Left cardiac atrium (tissue), 4 donors: ENCODE results near the gene ATF6. TPM values are rescaled to one million over a fixed set of nuclear protein-coding genes. Genes with fewer than 3 reads are reported as not detected.
A peak's percentile ranks its signal among the peaks of the same experiment; 100 is the strongest.

Experiments used
- ATAC-seq, 2 donors: fragments of 200-7000 bp; cut with Tn5 transposase; one replicate each; pipeline ENCODE4 v1.9.1; 2020; ENCODE audit warnings: mild to moderate bottlenecking in 2 of 2, moderate library complexity in 2 of 2
- DNase-seq: peaks from one replicate; pipeline ENCODE4 v3.0.0-alpha.2; 2020
- intact Hi-C, 2 donors: fragments of 100-400 bp; cut with DNase I; formaldehyde crosslinking; loops; one replicate each; pipeline versions ENCODE4 v1.14.1 to v1.15.1; 2022 to 2023
- total RNA-seq, 2 donors: library from RNA; stranded (reverse); fragmentation: NEBNext Ultra II Directional; extraction: Animal tissue kit (Norgen Biotek cat#: 25700); gene quantifications; one replicate each; pipeline ENCODE4 v1.2.1, GENCODE V29; 2021
- donor health status: DM: no; HTN: yes; CAD: no.
- donor health status: DM: no; HTN: yes; CAD: no; lungs with severe emphysema.
- donor health status: DM: yes; HTN: yes; CAD: no.
- donor health status: Dilated cardiomyopathy.

The ATF6 gene
- total RNA-seq, 2 donors from 2014 or later: 14.4 to 20.3 TPM

DNA sequence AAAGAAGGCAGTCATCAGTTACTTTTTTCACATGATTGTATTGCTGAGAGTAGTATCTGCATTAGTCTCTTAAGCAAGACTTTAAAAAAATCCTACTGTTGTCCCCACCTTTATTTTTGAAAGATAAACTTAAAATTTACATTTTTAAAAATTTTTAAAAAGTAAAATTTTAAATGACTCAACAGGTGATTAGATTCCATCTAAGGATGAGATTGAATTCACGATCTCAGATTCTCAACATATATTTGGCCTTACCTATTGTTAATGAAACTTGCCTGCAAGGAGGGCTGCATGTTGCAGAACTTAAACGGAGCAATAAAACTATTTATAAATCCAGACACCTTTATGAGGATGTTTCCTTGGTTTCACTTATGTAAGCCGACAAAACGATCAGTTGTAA is 182.3 kb downstream of the ATF6 start:
- DNase-seq: no peak
- no peak for ATAC-seq
- intact Hi-C loops: no loop called here

DNA sequence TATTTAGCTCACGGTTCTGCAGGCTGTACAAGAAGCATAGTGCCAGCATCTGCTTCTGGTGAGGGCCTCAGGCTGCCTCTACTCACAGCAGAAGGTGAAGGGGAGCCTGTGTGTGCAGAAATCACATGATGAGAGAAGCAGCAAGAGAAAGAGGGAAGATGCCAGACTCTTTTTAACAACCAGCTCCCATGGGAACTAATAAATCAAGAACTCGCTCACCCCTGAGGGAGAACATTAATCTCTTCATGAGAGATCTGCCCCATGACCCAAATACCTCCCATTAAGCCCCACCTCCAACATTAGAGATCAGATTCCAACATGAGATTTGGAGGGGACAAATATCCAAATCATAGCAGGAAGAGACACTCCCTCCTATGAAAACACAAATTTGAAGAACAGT is 183.4 kb downstream of the ATF6 start:
- ATAC-seq: no peak
- intact Hi-C loops: no loop called here

DNA sequence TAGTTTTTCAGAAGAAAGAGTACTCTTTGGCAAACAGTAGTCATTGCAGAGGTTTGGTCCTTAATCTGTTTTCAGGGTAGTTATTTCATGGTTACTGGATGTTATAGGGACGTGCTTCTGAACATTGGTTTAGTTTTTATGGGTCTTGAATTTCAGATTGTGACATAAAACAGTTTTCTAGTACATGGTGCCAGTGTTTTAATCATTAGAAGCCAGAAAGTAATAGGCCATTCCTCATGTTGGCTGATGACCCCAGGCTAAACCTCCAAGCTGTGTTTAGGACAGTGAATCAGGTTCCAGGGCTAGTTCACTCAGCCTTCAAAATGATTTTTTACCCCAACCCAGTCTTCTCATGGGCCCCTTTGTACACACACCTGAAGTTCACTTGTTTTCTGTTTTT is 184.3 kb downstream of the ATF6 start:
- ATAC-seq: no peak

More for the DNA sequence above, 183.4 kb downstream of the ATF6 start:
- no peak for DNase-seq

DNA sequence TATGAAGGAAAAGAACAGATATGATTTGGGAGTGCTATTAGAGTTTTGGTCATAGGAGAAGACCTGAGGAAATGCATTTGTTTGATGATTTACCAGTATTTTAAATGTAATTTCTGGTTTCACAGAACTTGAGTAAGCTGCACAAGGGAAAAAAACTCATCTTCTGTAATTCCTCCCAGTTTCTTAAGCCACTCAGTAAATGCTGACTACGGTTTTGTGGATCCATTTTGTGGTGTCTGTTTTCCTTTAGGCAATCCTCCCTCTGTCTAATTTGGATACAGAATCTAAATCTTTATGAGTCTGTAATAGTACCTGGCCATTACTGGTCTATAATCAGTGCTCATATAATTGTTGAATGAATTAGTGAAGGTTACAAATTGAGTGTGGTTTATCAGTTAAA is 185.5 kb downstream of the ATF6 start:
- no peak for ATAC-seq
- no peak for DNase-seq
- intact Hi-C loops: no loop called here

More for the DNA sequence above, 184.3 kb downstream of the ATF6 start:
- no peak for DNase-seq
- intact Hi-C loops: no loop called here

DNA sequence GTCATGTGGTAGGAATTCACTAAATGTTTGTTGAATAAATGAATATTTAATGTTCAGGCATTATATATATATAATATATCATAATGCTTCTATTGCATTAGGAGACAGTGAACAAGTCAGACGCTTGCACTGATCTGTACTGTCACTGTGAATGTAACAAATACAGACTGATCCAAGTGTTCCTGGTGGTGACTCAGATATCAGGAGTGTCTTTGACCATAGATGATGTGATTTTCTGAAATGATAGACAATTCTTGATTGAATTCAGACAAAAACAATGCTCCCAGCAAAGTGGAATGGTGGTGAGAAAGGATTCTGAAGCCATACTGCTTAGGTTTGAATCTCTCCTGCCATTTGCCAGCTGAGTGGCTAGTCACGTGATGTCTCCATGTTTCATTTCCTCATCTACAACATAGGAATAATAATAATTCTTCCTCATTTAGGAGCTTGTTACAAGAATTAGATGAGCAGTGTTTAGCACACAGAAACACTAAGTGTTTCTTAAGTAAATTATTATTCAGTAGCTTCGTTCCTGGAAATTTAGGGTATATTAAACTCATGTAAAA is 186.6 kb downstream of the ATF6 start:
- ATAC-seq: peak in 1 of 2 donors; percentile 11
- no peak for DNase-seq
- intact Hi-C loops: no loop called here

DNA sequence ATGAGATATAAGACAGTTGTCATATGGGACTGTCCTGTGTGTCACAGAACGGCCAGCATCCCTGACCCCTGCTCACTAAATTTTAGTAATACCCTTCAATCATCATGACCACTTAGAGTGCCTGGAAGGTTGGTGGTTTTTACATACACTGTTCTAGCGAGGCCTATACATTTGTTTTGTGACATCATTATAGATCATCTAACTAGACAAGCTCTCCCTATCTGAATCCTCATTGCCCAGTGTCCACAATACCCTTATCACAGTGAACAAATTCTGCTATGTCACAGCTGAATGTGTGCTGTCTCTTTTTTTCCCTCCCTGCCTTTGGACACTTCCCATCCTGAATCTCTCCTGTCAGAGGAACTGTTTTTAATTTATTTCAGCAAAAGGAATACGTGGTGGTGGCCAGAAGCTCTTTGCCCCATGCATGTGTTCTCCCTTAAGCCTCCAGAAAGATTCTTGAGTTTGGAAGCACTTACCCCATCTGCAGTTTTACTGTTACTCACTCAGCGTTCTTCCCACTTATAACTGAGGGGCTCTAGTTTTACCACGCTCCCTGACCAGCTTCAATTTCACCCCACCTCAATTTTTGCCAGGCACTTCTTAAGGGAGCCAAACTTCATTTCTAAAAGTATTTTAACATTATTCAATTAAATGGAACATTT is 187.3 kb downstream of the ATF6 start:
- DNase-seq: no peak
- ATAC-seq: no peak
- intact Hi-C loops: no loop called here

DNA sequence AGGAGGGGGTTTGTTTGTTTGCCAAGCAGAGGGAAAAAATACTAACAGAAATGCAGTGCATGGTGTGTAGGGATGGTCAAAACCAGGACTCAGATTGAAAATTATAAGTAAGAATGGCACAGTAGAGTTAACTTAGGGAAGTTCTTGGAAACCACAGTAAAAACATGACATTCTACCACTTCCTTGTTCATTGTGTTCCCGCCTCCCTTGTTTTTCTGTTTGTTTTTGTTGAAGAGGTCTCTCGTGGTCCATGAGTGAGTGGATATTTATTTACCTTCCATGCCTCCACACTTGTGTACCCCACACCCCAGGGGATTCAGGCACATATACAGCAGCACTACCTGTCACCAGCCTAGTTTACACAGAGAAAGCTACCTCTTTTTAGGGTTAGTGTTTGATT is 187.9 kb downstream of the ATF6 start:
- intact Hi-C loops: no loop called here

DNA sequence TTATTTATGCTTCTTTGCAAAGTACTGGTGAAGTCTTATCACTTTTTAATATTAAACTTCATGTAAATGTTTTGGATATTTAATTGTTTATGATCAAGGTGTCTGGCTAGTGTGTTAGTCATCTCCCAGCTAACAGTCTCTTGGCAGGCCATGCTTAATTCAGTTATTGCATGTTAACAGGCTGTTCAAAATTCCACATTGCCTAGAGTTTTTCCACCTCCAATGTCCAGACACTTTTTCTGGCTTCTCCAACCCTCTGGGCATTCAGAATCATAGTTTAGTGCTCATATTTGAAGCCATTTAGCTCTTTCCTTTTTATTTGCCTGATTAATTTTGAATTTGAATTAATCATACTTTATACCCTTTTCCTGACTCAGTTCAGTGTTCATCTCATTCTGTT is 188.3 kb downstream of the ATF6 start:
- ATAC-seq: no peak
- intact Hi-C loops: no loop called here

More for the DNA sequence above, 187.9 kb downstream of the ATF6 start:
- ATAC-seq (no peak), DNase-seq (no peak)

DNA sequence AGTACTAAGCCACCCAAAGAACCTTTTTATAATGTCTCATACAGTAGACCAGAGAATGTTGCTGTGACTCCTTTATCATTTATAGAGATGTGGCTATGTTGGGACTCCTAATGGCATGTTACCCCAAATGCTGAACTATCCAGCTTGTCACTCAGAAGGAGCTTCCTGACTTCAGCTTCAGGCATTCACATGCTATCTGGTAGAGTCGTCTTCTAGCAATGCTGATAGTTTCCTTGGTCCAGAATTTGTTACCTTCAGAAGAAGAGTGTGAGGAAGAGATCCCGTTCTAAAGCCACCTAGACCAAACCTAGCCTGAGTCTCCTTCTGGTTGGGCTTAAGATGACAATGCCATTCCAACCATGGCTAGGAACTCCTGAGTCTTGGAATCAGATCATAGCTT is 189.5 kb downstream of the ATF6 start:
- ATAC-seq (no peak), DNase-seq (no peak)
- intact Hi-C loops: no loop called here

More for the DNA sequence above, 188.3 kb downstream of the ATF6 start:
- DNase-seq: no peak

DNA sequence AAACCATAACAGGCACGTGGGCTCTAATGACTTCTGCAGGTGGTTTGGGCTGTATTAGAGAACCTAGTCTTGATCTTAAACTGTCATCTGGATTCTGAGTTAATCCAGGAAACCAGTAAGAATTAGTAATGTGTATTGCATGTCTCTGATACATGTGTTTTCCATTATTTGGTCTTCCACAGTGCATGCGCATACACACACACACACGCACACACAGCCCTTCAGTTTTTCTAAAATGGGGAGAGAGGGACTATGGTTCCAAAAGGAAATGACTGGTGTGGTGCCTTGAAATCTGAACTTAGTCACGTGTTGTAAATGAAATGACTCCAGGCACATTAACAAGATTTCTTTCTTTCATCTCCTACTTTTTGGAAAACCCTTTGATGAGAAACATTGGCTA is 190.0 kb downstream of the ATF6 start:
- DNase-seq (no peak), ATAC-seq (no peak)
- intact Hi-C loops: no loop called here

DNA sequence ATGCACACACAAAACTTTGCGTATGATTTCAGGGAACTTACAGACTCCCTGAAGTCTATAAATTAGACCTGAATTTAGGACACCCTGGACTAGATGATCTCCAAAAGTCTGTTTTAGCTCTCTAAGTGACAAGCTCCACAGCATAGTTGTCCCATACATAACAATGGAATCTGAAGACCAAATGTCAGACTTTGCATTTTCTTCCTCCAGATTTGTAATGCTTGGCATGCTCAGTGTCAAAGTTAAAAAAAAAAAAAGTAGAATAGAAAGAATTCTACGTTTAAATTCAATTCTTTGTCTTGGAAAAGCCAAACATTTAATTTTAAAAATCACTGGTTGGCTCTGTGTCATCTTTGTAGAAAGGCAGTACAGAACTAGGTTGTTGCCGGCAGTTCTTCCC is 190.8 kb downstream of the ATF6 start:
- intact Hi-C loops: no loop called here
- no peak for DNase-seq
- no peak for ATAC-seq

DNA sequence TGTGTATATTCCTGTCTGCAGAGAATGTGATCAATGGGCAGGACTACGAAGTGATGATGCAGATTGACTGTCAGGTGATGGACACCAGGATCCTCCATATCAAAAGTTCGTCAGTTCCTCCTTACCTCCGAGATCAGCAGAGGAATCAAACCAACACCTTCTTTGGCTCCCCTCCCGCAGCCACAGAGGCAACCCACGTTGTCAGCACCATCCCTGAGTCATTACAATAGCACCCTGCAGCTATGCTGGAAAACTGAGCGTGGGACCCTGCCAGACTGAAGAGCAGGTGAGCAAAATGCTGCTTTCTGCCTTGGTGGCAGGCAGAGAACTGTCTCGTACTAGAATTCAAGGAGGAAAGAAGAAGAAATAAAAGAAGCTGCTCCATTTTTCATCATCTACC is 192.3 kb downstream of the ATF6 start:
- intact Hi-C loops: no loop called here
- ATAC-seq (peak in 1 of 2 donors; percentile 51), DNase-seq (no peak)

DNA sequence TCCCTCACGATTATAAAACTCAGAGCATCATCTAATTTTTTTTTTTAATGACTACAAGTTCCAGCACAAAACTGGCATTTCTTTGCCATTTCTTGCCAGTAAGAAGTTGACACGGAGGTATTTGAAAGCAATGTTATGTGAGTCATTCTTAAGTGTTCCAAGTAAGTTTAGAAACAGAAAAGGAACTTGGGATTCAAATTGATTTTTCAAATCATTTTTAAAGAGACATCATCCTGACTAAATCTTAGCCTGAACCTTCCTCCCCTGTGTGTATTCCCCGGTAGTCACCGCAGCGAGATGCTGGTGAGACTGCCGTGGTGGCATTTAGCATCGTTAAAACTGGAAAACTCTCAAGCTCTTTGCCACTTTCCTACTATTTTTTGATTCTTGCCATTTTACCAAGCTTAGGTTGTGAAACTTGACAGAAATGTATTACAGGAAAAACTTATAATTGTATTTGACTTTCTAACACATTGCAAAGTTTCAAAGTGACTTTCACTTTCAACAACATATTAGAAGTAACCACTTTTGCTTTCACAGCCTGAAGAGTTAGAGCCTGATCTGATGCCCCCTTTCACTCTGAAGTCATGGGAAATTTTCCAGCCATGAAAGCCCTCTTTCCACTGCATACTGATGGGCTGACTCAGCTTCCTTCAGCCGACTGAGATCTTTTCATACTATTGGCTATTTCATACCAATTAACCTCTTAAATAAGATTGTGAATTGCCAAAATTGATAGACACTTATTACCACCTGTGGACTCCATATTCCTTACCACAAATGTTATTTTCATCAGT is 196.2 kb downstream of the ATF6 start:
- ATAC-seq (peak; percentile 47 to 83), DNase-seq (no peak)
- intact Hi-C loops: no loop called here

DNA sequence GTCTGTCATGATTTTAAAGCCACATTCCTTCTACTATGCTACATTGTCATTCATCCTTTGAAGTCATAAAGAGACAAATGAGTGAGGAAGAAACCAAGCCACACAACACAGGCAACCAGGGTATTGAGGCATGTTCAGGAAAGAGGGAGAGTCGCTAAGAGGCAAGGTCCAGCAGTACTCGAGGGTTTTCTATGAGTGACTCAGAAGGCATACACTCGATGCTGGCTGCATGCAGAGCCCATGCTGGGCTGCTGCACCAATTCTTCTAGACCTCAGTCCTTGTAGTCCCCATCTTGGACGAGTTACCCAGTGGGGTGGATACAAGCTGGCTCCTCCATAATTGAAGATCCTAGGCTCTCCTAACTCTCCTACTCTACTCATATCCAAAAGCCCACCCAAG is 199.9 kb downstream of the ATF6 start:
- intact Hi-C loops: no loop called here
- ATAC-seq: no peak

DNA sequence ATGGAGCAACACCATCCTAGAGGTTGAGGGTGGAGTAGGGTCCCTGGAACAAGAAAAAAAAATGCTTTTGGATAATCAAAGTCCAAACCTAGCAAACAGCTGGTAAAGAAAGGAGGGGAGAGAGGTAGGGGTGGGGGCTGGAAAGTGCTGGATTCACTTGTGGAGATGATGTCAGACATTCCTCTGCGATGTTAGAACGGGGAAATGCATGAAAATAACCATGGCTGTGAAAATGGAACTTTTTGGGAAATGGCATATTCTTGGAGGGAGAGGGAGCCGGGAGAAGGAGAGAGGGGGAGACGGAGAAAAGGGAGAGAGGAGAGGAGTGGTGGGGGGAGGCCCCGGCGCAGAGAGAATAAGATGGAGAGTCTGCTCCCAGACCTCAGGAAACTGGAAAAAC is 203.9 kb downstream of the ATF6 start:
- no peak for ATAC-seq
- intact Hi-C loops: no loop called here
- no peak for DNase-seq

More for the DNA sequence above, 199.9 kb downstream of the ATF6 start:
- no peak for DNase-seq

DNA sequence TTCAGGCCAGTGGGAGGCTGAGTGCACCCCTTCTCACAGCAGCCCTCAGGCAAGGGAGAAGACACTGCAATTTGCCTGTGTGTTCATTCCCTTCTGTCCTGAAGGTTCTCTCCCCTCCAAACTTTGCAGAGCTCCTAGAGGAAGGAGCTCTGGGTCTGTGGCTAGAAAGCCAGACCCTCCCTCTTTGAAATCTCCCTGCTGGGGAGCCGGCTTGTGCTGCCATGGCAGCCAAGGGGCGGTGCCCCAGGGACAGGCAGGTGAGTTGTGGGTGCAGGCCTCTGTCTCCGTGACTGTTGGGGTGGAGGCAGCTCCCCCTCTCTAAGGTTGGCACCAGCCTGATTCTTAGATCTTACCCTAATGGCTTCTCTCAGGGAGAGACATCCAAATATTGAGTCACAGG is 204.5 kb downstream of the ATF6 start:
- intact Hi-C loops: no loop called here
- DNase-seq: no peak
- no peak for ATAC-seq

DNA sequence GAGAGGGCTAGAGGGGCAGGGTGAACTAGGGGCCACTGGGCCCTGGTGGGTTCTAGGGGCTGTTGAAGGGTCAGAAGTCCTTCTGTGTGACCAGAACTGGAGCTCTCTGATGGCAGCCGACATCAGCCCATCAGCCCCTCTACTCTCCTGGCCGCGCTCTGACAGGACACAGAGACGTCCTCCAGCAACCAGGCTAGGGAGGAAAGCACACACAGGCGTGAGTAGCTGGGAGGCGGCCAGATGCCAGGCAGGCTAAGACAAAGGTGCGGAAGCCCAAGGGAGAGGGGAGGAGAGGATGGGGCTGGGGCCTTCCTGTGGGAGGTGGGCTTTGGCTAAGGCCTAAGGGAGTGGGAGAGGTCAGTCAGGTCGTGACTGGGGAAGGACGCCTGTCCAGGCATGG is 206.7 kb downstream of the ATF6 start:
- ATAC-seq: no peak
- no peak for DNase-seq
- intact Hi-C loops: no loop called here

DNA sequence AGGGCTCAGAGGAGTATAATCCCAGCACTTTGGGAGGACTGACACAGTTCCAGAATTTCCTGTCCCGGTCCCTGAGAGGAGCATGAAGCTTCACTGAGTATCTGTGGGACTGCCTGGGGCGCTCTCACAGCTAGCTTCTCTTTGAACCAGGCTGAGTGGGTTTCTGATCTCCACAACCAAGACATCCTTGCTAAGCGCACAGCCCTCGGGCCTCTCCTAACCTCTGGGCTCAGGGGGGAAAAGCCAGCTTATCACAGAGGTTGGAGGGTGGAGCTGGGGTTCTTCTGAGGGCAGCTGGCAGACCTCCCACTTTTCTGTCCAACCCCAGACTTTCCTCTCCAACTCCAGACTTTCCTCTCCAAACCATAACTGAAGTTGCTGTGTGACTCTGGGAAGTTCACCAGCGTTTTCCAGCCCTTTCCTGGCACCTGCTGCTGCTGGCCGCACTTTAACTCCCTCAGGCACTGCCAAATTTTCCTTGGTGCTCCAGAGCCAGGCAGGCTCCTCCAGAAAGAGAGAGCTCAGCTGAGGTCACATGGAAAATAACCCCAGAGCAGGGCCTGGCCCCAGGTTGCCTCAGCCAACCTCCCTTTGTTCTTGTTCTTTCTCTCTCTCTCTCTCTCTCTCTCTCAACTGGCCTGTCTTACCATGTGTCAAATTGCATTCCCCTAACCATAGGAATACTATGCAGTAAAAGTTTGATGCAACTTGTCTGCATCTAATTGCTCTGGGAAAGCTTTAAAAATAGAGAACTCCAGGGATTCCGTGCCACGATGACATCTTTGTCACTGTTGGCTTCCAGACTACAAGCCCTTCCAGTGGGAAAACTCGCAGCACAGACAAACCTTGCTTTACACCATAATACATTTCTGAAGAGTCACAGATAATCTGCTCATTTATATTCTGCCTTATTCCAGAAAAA is 208.1 kb downstream of the ATF6 start:
- ATAC-seq (peak; percentile 61 to 86), DNase-seq (peak; percentile 51)
- intact Hi-C loops: no loop called here

DNA sequence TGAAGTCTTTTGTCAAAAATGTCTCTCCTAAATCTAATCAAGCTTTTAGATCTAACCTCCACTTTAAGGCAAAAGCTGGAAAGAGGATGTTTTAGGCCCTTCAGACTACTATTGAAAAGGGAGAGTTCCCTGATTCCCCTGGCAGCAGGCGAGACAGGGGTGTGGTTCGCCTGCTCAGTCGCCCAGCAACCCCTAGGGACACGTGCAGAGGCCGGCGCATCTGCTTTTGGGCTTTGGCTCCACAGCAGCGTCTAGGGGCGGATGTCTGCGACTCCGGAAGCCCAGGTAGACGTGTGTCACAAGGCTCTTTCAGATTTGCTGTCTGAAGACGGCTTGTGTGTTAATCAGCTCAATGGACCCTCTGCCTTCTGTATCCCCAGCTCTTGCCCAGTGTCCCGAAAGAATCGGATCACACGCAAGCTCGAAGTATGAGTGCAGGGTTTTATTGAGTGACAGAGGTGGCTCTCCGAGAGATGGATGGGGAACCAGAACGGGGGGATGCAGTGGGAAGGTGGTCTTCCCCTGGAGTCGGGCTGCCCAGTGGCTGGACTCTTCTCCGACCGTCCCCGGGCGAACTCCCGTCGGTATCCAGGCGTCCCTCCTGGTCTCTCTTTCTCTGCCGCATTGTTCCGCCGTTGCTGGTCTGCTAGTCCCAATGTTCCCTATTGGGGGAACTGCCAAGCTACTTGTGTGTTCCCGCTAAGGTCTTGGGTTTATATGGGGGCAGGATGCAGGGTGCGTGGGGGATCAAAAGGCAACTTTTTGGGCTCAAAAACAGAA is 212.1 kb downstream of the ATF6 start:
- DNase-seq (no peak), ATAC-seq (no peak)
- intact Hi-C loops: no loop called here
